Body of pancreas (tissue), 4 donors: Measurements from ENCODE around the gene GLRA2.

Source experiments
- POLR2A ChIP-seq, 3 donors: fragments of 450-650 bp; IDR thresholded peaks; one replicate each; pipeline ENCODE4 v1.6.1; 2016; ENCODE audit warnings: antibody characterized with exemption in 3 of 3, mild to moderate bottlenecking in 2 of 3
- TF ChIP-seq, protein P1 (sequence below), 7 experiments: fragments of 450-650 bp in 4 of 7; fragments of 200-600 bp in 3 of 7; sonication (generic) in 3 of 7; IDR thresholded peaks; one replicate each; pipeline ENCODE4 v1.5.1; 2016 to 2019; ENCODE audit warnings: antibody characterized with exemption in 7 of 7

DNA sequence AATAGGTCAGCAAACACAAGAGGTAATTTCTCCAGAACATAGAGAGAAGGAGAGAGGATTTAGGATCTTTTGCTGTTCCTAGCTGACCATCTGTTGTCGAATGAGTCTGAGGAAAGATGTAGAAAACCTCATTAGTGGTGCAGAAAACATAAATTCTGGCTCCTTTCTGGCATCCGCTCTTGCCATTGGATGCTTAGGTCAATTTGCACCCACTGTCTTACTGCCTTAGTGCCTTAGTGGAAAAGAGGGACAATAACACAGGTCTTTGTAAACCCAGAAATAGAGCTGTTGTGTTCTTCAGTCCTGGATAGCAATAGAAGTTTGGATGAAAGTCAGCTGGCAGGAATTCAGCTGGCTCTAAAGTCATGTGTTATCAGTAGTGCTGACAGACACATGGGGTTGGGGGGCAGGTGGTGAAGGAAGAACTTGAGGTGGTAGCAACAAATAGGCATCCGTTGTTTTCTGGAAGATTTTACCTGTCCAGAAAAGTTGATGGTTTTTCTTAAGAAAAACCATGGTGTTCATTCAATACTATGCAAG, 78.2 kb downstream of the GLRA2 start:
- TF ChIP-seq POLR2A (IDR thresholded peaks at IDR 0.05): no peak
- TF ChIP-seq, protein P1, sequence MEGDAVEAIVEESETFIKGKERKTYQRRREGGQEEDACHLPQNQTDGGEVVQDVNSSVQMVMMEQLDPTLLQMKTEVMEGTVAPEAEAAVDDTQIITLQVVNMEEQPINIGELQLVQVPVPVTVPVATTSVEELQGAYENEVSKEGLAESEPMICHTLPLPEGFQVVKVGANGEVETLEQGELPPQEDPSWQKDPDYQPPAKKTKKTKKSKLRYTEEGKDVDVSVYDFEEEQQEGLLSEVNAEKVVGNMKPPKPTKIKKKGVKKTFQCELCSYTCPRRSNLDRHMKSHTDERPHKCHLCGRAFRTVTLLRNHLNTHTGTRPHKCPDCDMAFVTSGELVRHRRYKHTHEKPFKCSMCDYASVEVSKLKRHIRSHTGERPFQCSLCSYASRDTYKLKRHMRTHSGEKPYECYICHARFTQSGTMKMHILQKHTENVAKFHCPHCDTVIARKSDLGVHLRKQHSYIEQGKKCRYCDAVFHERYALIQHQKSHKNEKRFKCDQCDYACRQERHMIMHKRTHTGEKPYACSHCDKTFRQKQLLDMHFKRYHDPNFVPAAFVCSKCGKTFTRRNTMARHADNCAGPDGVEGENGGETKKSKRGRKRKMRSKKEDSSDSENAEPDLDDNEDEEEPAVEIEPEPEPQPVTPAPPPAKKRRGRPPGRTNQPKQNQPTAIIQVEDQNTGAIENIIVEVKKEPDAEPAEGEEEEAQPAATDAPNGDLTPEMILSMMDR (IDR thresholded peaks at IDR 0.05): no peak
